Activated T-helper 1 cell treated with anti-CD3 and anti-CD28 coated beads, Interleukin-12 subunit alpha, Interleukin-12 subunit beta, Interleukin-2, Interleukin-4 antibody, amounts not matched to agents 30 ng/mL and 10 ng/mL and 1 ng/mL, durations not matched to agents 14 hours and 24 hours and 36 hours (primary cell): Measurements from ENCODE around the gene CEBPA. TPM values are rescaled to one million over a fixed set of nuclear protein-coding genes. Genes with fewer than 3 reads are reported as not detected.

Source experiments
- DNase-seq: peaks from one replicate; pipeline ENCODE4 v3.0.0; 2021; ENCODE audit warnings: low spot score
- H3K27ac Mint-ChIP-seq: one replicate; pipeline ENCODE4 v1.8.0; 2021; ENCODE audit warnings: mild to moderate bottlenecking, mixed read lengths
- H3K27me3 Mint-ChIP-seq: one replicate; pipeline ENCODE4 v1.8.0; 2022; ENCODE audit warnings: mild to moderate bottlenecking, moderate library complexity, mixed read lengths; ENCODE audit not compliant: insufficient read depth
- H3K36me3 Mint-ChIP-seq: one replicate; pipeline ENCODE4 v1.8.0; 2021; ENCODE audit warnings: low read depth, mixed read lengths
- H3K4me1 Mint-ChIP-seq: one replicate; pipeline ENCODE4 v1.8.0; 2021; ENCODE audit warnings: low read depth, mixed read lengths
- H3K4me3 Mint-ChIP-seq: one replicate; pipeline ENCODE4 v1.8.0; 2021; ENCODE audit warnings: mild to moderate bottlenecking, moderate library complexity, mixed read lengths
- H3K9me3 Mint-ChIP-seq: one replicate; pipeline ENCODE4 v1.8.0; 2021; ENCODE audit warnings: mixed read lengths
- intact Hi-C: fragments of 100-400 bp; cut with micrococcal nuclease; formaldehyde crosslinking; loops from one replicate; pipeline ENCODE4 v1.15.1; 2024
- total RNA-seq: library from RNA; stranded (reverse); gene quantifications from 2 replicates; pipeline ENCODE4 v1.2.3, GENCODE V29; 2022

CEBPA gene
- 1.8 and 2.1 TPM in 2 replicates for total RNA-seq

GRCh38 chr19:33302175-33302973 lies at the start of gene CEBPA:
TSS of gene CEBPA (minus strand) at chr19:33302534. CDS start at chr19:33302414, 120 bp downstream.
- intact Hi-C loops: loop anchor here (1.0 to 5.0 kb wide), 5 partner anchors 22 to 625 kb away; partner anchors contain the start of genes ANKRD27, CEBPG and RGS9BP
- DNase-seq: peak; percentile 45
- H3K27me3 Mint-ChIP-seq: peaks cover 42% of the 10 kb centered on the region

DNA sequence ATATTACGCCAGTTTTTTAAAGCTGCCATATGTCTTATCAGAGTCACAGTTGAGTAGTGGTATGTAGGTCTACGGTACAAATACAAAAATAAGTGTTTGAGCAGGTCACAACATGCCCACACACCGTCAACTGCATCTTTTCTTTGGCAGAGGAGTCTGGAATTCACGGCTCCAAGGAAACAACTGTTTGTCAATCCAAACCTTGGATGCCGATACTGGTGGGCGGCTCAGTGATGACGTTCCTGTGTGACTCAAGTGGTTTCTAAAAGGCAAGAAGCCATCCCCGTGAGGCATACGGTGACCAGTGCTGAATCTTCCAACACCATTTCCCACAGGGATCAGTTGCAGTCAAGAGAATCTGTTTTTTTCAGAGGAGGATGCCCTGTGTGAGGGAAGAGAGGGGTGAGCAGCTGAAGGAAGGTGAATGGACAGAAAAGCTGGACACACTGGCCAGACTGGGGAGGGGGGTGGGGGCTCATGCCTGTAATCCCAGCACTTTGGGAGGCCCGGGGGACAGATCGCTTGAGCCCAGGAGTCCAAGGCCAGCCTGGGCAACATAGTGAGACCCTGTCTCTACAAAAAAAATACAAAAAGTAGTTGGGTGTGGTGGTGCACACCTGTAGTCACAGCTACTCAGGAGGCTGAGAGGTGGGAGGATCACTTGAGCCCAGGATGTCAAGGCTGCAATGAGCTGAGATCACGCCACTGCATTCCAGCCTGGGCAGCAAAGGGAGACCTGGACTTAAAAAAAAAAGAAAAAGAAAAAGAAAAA lies 48.4 kb upstream of the CEBPA start:
- Mint-ChIP-seq H3K4me3 (no peak overlapping the region), H3K27ac (no peak overlapping the region), H3K27me3 (peaks cover 7% of the 10 kb centered on the region), H3K9me3 (peaks cover 5% of the 10 kb centered on the region), H3K4me1 (no peaks in the 10 kb centered on the region), H3K36me3 (no peaks in the 10 kb centered on the region)
- DNase-seq: no peak
- intact Hi-C loops: no loop called here

More at GRCh38 chr19:33302175-33302973, at the start of gene CEBPA:
- no peaks in the 10 kb centered on the region for H3K9me3 Mint-ChIP-seq
- H3K4me3 Mint-ChIP-seq: peak within 1 kb of the TSS; percentile 59
- H3K36me3 Mint-ChIP-seq: no peaks in the 10 kb centered on the region
- no peak within 1 kb of the TSS for H3K27ac Mint-ChIP-seq
- H3K4me1 Mint-ChIP-seq: no peaks in the 10 kb centered on the region

DNA sequence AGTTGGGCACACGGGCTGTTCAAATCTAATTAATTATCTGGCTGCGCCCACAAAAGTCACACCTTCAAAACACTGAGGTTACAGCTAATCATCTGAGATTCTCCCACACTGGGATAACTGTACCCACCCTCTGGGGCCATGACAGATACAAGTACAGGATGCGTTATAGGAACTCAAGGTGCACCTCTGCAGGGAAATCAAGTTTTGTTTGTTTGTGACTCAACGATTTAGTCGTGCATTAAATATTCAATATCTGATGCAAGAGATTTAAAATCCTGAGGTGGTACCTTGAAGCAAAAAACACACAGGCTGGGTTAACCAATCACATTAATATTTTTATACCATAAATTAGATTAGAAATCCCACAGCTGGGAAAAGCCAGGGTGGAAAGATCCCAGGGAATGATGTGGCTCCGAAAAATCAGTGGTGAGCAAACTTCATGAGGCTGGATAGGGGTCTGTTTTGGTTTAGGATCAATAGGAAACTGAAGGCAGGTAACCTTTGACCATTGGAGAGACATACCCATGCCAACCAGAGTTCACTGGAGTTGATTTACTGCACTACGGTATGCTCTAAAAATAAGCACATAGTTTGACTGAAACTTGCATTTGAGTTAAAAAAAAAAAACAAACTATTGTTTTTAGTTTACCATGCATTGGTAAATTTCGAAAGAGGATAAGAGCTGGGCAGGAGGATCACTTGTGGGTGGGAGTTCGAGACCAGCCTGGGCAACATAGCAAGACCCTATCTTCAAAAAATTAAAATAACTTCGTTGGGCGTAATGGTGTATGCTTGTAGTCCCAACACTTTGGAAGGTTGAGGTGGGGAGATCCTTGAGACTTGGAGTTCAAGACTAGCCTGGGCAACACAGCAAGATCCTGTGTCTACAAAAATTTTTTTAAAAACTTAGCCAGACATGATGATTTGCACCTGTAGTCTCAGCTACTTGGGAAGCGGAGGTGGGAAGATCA lies 47.3 kb upstream of the CEBPA start:
- no peaks in the 10 kb centered on the region for H3K4me1 Mint-ChIP-seq
- DNase-seq: no peak
- no peak overlapping the region for H3K27ac Mint-ChIP-seq
- H3K9me3 Mint-ChIP-seq: no peaks in the 10 kb centered on the region
- no peaks in the 10 kb centered on the region for H3K36me3 Mint-ChIP-seq
- intact Hi-C loops: no loop called here
- no peak overlapping the region for H3K4me3 Mint-ChIP-seq
- peaks cover 10% of the 10 kb centered on the region for H3K27me3 Mint-ChIP-seq

DNA sequence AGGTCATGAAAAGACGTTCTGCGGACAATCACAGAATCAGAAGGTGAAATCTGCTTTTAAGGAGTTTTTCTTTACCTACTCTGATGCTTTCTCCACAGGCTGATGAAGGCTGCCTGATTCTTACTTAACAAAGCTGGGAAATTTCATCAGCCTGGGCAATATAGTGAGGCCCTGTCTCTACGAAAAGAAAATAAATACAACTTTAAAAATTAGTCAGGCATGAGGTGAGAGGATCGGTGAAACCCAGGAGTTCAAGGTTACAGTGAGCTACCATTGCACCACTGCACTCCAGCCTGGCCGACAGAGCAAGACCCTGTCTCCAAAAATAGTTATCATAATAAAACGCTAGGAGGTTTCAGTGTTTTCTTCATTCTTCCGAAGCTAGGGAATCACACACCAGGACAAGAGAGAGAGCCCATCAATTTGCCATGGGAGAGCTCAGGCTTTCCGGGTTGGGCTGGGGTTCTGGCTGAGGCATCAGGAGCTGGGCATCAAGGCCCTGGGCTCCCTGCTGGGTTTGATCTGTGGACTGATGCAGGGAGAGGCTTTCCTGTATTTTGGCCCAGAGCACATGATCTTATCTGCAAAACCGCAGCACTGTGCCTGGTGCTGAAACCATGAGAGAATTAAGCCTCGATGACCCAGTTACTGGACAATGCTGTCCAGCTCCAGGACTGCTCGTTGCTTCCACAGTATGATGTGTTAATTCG lies 46.1 kb upstream of the CEBPA start:
- no peaks in the 10 kb centered on the region for H3K9me3 Mint-ChIP-seq
- H3K36me3 Mint-ChIP-seq: no peaks in the 10 kb centered on the region
- intact Hi-C loops: no loop called here
- H3K27me3 Mint-ChIP-seq: peaks cover 10% of the 10 kb centered on the region
- H3K27ac Mint-ChIP-seq: no peak overlapping the region
- H3K4me3 Mint-ChIP-seq: no peak overlapping the region
- no peaks in the 10 kb centered on the region for H3K4me1 Mint-ChIP-seq
- no peak for DNase-seq

DNA sequence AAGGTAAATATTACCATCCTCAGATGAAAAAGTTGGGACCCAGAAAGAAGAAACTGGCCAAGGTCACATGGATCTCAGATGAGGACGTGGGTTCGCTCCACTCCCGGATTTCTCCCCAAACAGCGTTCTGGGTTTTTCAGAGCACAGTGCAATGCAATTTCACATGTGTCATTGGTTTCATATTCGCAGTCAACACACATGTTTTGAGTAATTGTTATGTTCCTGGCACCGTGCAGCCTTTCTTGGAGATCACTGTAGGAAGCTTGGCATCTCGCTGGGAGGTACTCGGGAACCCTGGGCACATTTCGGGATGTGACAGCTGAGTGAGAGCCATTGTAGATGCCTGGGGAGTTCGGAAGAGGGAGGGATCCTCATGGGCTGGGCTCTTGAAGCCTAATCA lies 45.0 kb upstream of the CEBPA start:
- DNase-seq: no peak
- intact Hi-C loops: no loop called here
- Mint-ChIP-seq H3K27ac (no peak overlapping the region), H3K4me1 (no peaks in the 10 kb centered on the region), H3K9me3 (no peaks in the 10 kb centered on the region), H3K4me3 (no peak overlapping the region), H3K36me3 (no peaks in the 10 kb centered on the region), H3K27me3 (peaks cover 14% of the 10 kb centered on the region)

GRCh38 chr19:33346665-33347064 lies 44.3 kb upstream of the CEBPA start:
- peaks cover 19% of the 10 kb centered on the region for H3K27me3 Mint-ChIP-seq
- intact Hi-C loops: no loop called here
- H3K9me3 Mint-ChIP-seq: no peaks in the 10 kb centered on the region

DNA sequence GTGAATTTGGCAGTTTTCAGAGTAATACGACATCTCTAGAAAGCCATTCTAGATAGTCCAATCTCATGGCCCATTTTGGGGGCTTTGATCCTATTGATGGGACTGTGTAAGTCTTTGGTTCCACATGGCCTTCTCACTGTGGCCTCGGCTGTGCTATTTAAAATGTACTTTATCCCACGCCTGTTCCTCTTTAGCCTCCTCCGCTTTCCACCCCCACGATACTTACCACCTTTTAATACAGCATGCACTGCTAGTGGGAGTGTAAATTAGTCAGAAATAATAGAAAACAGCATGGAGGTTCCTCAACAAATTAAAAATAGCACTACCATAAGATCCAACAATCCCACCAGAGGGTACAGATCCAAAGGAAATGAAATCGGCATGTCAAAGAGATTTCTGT lies 42.8 kb upstream of the CEBPA start:
- H3K4me1 Mint-ChIP-seq: no peaks in the 10 kb centered on the region
- no peak for DNase-seq
- intact Hi-C loops: no loop called here
- peaks cover 22% of the 10 kb centered on the region for H3K27me3 Mint-ChIP-seq
- no peaks in the 10 kb centered on the region for H3K36me3 Mint-ChIP-seq
- H3K9me3 Mint-ChIP-seq: no peaks in the 10 kb centered on the region
- H3K4me3 Mint-ChIP-seq: no peak overlapping the region
- no peak overlapping the region for H3K27ac Mint-ChIP-seq

More at GRCh38 chr19:33346665-33347064, 44.3 kb upstream of the CEBPA start:
- no peak for DNase-seq
- Mint-ChIP-seq H3K36me3 (no peaks in the 10 kb centered on the region), H3K27ac (no peak overlapping the region), H3K4me3 (no peak overlapping the region), H3K4me1 (no peaks in the 10 kb centered on the region)

DNA sequence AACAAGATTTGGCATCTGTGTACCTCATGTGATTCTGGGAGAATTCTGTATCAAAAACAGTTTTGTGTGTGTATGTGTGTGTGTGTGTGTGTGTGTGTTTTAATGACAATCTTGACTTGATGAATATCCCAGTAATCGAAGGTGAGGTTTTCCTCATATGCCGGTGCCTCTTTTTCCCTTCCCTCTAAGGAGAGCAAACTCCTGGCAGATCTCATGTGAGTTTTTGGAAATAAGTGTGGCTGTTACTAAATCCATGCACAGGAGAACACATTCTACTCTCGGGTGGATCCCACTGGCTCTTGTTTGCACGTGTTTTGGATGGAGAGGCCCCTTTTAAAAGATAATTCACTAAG lies 42.2 kb upstream of the CEBPA start:
- intact Hi-C loops: no loop called here
- peaks cover 24% of the 10 kb centered on the region for H3K27me3 Mint-ChIP-seq
- no peak overlapping the region for H3K27ac Mint-ChIP-seq
- H3K36me3 Mint-ChIP-seq: no peaks in the 10 kb centered on the region
- no peak overlapping the region for H3K4me3 Mint-ChIP-seq
- no peak for DNase-seq
- no peaks in the 10 kb centered on the region for H3K4me1 Mint-ChIP-seq
- H3K9me3 Mint-ChIP-seq: no peaks in the 10 kb centered on the region

DNA sequence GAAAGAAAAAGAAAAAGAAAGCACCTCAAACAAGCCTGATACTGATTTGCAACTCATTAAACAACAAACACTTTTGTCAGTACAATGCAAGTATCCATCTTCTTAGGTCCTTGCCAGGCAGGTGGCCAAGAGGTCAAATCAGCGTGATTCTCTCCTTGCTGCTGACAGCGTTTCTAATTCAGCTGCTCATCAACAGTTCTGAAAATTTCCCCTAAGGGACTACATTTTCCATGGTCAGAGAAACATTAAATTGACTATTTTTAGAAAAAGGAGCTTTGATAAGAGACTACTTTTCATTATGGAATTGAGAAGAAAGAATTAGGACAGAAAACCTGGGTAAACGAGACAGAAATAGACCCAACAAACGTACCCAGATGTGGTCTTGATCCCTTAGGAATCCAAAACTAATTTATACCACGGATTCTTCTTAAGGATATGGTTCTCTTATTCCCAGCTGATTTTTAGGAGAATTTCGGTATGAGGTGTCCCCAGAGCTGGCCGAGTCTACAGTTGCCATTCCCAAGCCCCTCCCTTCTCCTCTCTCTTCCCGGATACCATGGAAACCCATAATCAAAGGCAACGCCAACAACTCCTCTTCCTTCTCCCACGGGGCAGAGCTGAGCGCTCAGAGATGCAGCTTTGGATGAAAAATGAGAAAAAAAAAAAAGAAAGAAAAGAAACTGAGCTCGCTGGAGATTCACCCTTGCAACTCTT lies 41.7 kb upstream of the CEBPA start:
- Mint-ChIP-seq H3K36me3 (no peaks in the 10 kb centered on the region), H3K27ac (no peak overlapping the region), H3K27me3 (peaks cover 24% of the 10 kb centered on the region), H3K4me1 (no peaks in the 10 kb centered on the region), H3K4me3 (no peak overlapping the region), H3K9me3 (no peaks in the 10 kb centered on the region)
- DNase-seq: no peak
- intact Hi-C loops: no loop called here

- intact Hi-C loops: no loop called here
- no peaks in the 10 kb centered on the region for H3K4me1 Mint-ChIP-seq
- no peak overlapping the region for H3K4me3 Mint-ChIP-seq
- H3K36me3 Mint-ChIP-seq: no peaks in the 10 kb centered on the region
- H3K9me3 Mint-ChIP-seq: no peaks in the 10 kb centered on the region
- H3K27ac Mint-ChIP-seq: no peak overlapping the region
- DNase-seq: no peak
- H3K27me3 Mint-ChIP-seq: peaks cover 26% of the 10 kb centered on the region
Measured at GRCh38 chr19:33343301-33343700, 41.0 kb upstream of the CEBPA start.

DNA sequence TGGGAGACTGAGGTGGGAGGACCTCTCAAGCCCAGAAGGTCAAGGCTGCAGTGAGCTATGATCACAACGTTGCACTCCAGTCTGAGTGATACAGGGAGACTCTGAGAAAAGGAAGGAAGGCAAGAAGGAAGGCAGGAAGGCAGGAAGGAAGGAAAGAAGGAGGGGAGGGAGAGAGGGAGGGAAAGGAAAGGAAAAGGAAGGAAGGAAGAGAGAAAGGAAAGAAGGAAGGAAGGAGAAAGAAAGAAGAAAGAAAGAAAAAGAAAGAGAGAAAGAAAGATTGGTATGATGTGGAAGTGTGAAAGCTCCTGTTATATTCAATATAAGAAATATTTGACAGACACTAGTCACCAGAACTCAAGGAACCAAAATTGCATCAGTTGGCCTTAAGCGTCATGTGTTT lies 38.7 kb upstream of the CEBPA start:
- Mint-ChIP-seq H3K9me3 (no peaks in the 10 kb centered on the region), H3K27me3 (peaks cover 25% of the 10 kb centered on the region), H3K36me3 (no peaks in the 10 kb centered on the region), H3K4me1 (no peaks in the 10 kb centered on the region), H3K4me3 (no peak overlapping the region), H3K27ac (no peak overlapping the region)
- intact Hi-C loops: no loop called here
- no peak for DNase-seq
